IMR-90 (cell line): Measurements from ENCODE around the gene BRINP3. TPM values are rescaled to one million over a fixed set of nuclear protein-coding genes. Genes with fewer than 3 reads are reported as not detected.

ENCODE experiments used
- ATAC-seq: fragments of 200-7000 bp; cut with Tn5 transposase; 2 replicates; pipeline ENCODE4 v1.9.1; 2020; ENCODE audit warnings: low read depth, mild to moderate bottlenecking, moderate library complexity
- BruUV-seq: library from RNA; stranded (reverse); fragments of 400-500 nt; replicated peaks from 2 replicates; lab custom pipeline; 2021; lab: Mats Ljungman, UMichigan
- CTCF ChIA-PET: fragments of 300-600 bp; formaldehyde crosslinking; extraction: SDS; loops from one replicate; lab custom pipeline; 2021; ENCODE audit warnings: antibody characterized with exemption; lab: Yijun Ruan, JAX
- POLR2A ChIA-PET: fragments of 300-600 bp; sonication (Branson Sonifier 250); formaldehyde crosslinking; loops from one replicate; lab custom pipeline; 2022; ENCODE audit warnings: antibody characterized with exemption; ENCODE audit not compliant: unreplicated experiment; lab: Charles Lee
- DNase-seq: peaks from one replicate; pipeline ENCODE4 v3.0.0; 2013
- H2AFZ ChIP-seq: replicated peaks from 2 replicates; pipeline ENCODE3; 2013; ENCODE audit warnings: low read length, mild to moderate bottlenecking; ENCODE audit not compliant: poor library complexity
- H2AK5ac ChIP-seq: 2 replicates; pipeline ENCODE4 v1.6.1; 2013; ENCODE audit warnings: low read depth, low read length, inconsistent platforms
- H2AK9ac ChIP-seq: replicated peaks from 2 replicates; pipeline ENCODE3; 2013; ENCODE audit warnings: mild to moderate bottlenecking, low read depth, low read length, moderate library complexity; ENCODE audit not compliant: poor library complexity
- H2BK120ac ChIP-seq: 2 replicates; pipeline ENCODE4 v1.6.1; 2013; ENCODE audit warnings: low read depth, low read length, inconsistent platforms
- H2BK15ac ChIP-seq: 3 replicates; pipeline ENCODE4 v1.6.1; 2013; ENCODE audit warnings: low read depth, low read length, inconsistent platforms
- H2BK20ac ChIP-seq: 2 replicates; pipeline ENCODE4 v1.6.1; 2013; ENCODE audit warnings: low read depth, mild to moderate bottlenecking, inconsistent platforms, low read length, moderate library complexity
- H2BK5ac ChIP-seq: 2 replicates; pipeline ENCODE4 v1.6.1; 2013; ENCODE audit warnings: mild to moderate bottlenecking, low read depth, low read length, inconsistent platforms; ENCODE audit not compliant: poor library complexity, severe bottlenecking
- H3K14ac ChIP-seq: replicated peaks from 2 replicates; pipeline ENCODE4 v1.6.1; 2013; ENCODE audit warnings: low read depth, low read length, inconsistent platforms
- H3K18ac ChIP-seq: 2 replicates; pipeline ENCODE4 v1.6.1; 2013; ENCODE audit warnings: low read depth, low read length, control low read depth
- H3K23ac ChIP-seq: 2 replicates; pipeline ENCODE4 v1.6.1; 2013; ENCODE audit warnings: low read depth, low read length, inconsistent platforms
- H3K27ac ChIP-seq: 2 replicates; pipeline ENCODE4 v1.5.1; 2013; ENCODE audit warnings: mild to moderate bottlenecking, control low read depth, low read length; ENCODE audit not compliant: insufficient read depth
- H3K27me3 ChIP-seq: 2 replicates; pipeline ENCODE4 v1.6.1; 2013; ENCODE audit warnings: low read length; ENCODE audit not compliant: control insufficient read depth, insufficient read depth
- H3K36me3 ChIP-seq: 2 replicates; pipeline ENCODE4 v1.6.1; 2013; ENCODE audit warnings: low read length, mixed read lengths; ENCODE audit not compliant: control insufficient read depth, insufficient read depth
- H3K4ac ChIP-seq: 2 replicates; pipeline ENCODE4 v1.6.1; 2013; ENCODE audit warnings: low read depth, low read length, inconsistent platforms
- H3K4me1 ChIP-seq: 2 replicates; pipeline ENCODE4 v1.6.1; 2013; ENCODE audit warnings: low read length, mixed read lengths; ENCODE audit not compliant: control insufficient read depth, insufficient read depth
- H3K4me2 ChIP-seq: 2 replicates; pipeline ENCODE4 v1.6.1; 2013; ENCODE audit warnings: low read depth, mild to moderate bottlenecking, control low read depth, low read length, moderate library complexity
- H3K4me3 ChIP-seq: 2 replicates; pipeline ENCODE4 v1.5.1; 2013; ENCODE audit warnings: low read depth, mild to moderate bottlenecking, control low read depth, low read length, moderate library complexity; ENCODE audit not compliant: insufficient read depth
- H3K56ac ChIP-seq: 2 replicates; pipeline ENCODE4 v1.6.1; 2013; ENCODE audit warnings: low read length, inconsistent platforms; ENCODE audit not compliant: insufficient read depth; ENCODE audit errors: extremely low read depth
- H3K79me1 ChIP-seq, 2 experiments: 2 replicates each; pipeline ENCODE4 v1.6.1; 2013; ENCODE audit warnings: low read length in 2 of 2, inconsistent platforms in 1 of 2, low read depth in 1 of 2
- H3K9ac ChIP-seq: 2 replicates; pipeline ENCODE4 v1.6.1; 2013; ENCODE audit warnings: low read depth, low read length, control low read depth
- H3K9me1 ChIP-seq: 2 replicates; pipeline ENCODE4 v1.6.1; 2013; ENCODE audit warnings: low read length, inconsistent platforms; ENCODE audit not compliant: insufficient read depth
- H3K9me3 ChIP-seq: 2 replicates; pipeline ENCODE4 v1.6.1; 2013; ENCODE audit warnings: low read length; ENCODE audit not compliant: control insufficient read depth, insufficient read depth
- H4K20me1 ChIP-seq: 2 replicates; pipeline ENCODE4 v1.6.1; 2013; ENCODE audit warnings: low read length, inconsistent platforms; ENCODE audit not compliant: insufficient read depth
- H4K5ac ChIP-seq: 2 replicates; pipeline ENCODE4 v1.6.1; 2013; ENCODE audit warnings: mild to moderate bottlenecking, low read depth, low read length, control low read depth
- H4K8ac ChIP-seq, 2 experiments: 2 replicates each; pipeline ENCODE4 v1.6.1; 2013; ENCODE audit warnings: low read depth in 2 of 2, low read length in 2 of 2, control low read depth in 1 of 2, inconsistent platforms in 1 of 2
- H4K91ac ChIP-seq: 2 replicates; pipeline ENCODE4 v1.6.1; 2013; ENCODE audit warnings: low read depth, low read length, inconsistent platforms; ENCODE audit not compliant: insufficient read depth
- CEBPB ChIP-seq: IDR thresholded peaks from 2 replicates; pipeline ENCODE4 v1.6.1; 2012; ENCODE audit warnings: low read depth, low read length, improper control_type of control experiment
- RAD21 ChIP-seq: IDR thresholded peaks from 2 replicates; pipeline ENCODE4 v1.6.1; 2012; ENCODE audit warnings: low read length, improper control_type of control experiment
- RFX5 ChIP-seq: IDR thresholded peaks from 2 replicates; pipeline ENCODE4 v1.8.0; 2012; ENCODE audit warnings: low read depth, mild to moderate bottlenecking, low read length, moderate library complexity
- SMC3 ChIP-seq: fragments of 150-350 bp; IDR thresholded peaks from 2 replicates; pipeline ENCODE4 v1.6.1; 2016; ENCODE audit warnings: low read depth, mild to moderate bottlenecking, antibody characterized with exemption, low read length, moderate library complexity
- WGBS, 2 experiments: methylation state at CpG; one replicate each; pipeline versions ENCODE4 v1.1.5 to v1.1.7; 2013; ENCODE audit warnings: missing lambda C conversion rate in 2 of 2; ENCODE audit not compliant: insufficient read length in 1 of 2; ENCODE audit errors: extremely low coverage in 2 of 2; 5-methylcytosine and 5-hydroxymethylcytosine counted together
- dilution Hi-C: fragments of 300-500 bp; cut with HindIII; formaldehyde crosslinking; loops from one replicate; pipeline ENCODE4 v1.14.3; 2018; ENCODE audit warnings: low sequenced_read_pairs; ENCODE audit not compliant: unreplicated experiment
- in situ Hi-C: fragments of 300-500 bp; cut with MboI; formaldehyde crosslinking; loops from 3 replicates; pipeline ENCODE4 v1.14.3; 2019; ENCODE audit warnings: low sequenced_read_pairs, inconsistent platforms, mixed read lengths
- intact Hi-C: fragments of 100-400 bp; cut with micrococcal nuclease; formaldehyde crosslinking; loops from 2 replicates; pipeline ENCODE4 v1.10.0; 2022
- polyA plus RNA-seq, 3 experiments: library from polyadenylated mRNA; depleted of rRNA; stranded (reverse); fragments of >200 nt; gene quantifications; 2 replicates each; pipeline ENCODE4 v1.2.3, GENCODE V29; 2012; ENCODE audit warnings: low replicate concordance in 1 of 3
- total RNA-seq: library from RNA; depleted of rRNA; stranded (reverse); fragments of >200 nt; gene quantifications from 2 replicates; pipeline ENCODE4 v1.2.3, GENCODE V29; 2012
- TF ChIP-seq, protein P1 (sequence below): conservative IDR thresholded peaks from 2 replicates; pipeline ENCODE4 v1.5.1; 2012; ENCODE audit warnings: mild to moderate bottlenecking, low read depth, low read length, improper control_type of control experiment

BRINP3 gene
- total and polyA plus RNA-seq, 2 of the 4 experiments (the other 2 are of a cell fraction), result 0.15 to 0.36 TPM

DNA sequence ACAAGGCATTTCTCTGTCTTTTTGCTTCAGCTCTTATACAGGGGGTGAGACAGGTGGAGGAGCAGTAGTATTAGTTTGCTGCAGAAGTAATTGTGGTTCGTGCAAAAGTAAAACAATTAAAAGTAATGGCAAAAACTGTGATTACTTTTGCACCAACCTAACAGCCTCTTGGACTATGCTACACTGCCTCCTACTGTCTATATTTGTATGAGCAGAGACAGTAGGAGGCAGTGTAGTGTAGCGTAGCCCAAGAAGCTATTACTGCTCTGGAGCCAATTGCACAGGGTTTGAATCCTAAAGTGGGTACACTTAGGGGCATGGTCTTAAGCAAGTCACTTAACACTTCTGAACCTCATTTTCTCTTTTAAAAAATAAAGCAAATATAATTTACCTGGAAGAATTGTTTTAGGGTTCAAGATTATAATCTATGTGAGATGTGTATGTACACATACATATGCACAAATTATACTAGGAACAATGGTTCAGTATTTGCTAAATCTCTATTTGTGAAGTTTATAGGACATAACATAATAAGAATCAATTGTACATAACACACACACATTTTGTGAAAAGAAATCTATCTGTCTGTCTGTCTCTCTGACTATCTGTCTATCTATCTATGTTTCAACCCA, 103.8 kb downstream of the BRINP3 start:
- no peaks in the 10 kb centered on the region for H3K4me1 ChIP-seq
- H3K4me2 ChIP-seq, result no peak overlapping the region
- H3K27me3 ChIP-seq, result no peaks in the 10 kb centered on the region
- dilution Hi-C loops (no loop called here), in situ Hi-C loops (no loop called here), intact Hi-C loops (loop anchor here (5.0 to 10.0 kb wide), 2 partner anchors 669 to 947 kb away; no protein-coding TSS in a partner anchor)
- H2BK20ac ChIP-seq, result no peak overlapping the region
- TF ChIP-seq CEBPB (no peak), RAD21 (peak; percentile 78), RFX5 (no peak), SMC3 (peak; percentile 56)
- TF ChIP-seq, protein P1, sequence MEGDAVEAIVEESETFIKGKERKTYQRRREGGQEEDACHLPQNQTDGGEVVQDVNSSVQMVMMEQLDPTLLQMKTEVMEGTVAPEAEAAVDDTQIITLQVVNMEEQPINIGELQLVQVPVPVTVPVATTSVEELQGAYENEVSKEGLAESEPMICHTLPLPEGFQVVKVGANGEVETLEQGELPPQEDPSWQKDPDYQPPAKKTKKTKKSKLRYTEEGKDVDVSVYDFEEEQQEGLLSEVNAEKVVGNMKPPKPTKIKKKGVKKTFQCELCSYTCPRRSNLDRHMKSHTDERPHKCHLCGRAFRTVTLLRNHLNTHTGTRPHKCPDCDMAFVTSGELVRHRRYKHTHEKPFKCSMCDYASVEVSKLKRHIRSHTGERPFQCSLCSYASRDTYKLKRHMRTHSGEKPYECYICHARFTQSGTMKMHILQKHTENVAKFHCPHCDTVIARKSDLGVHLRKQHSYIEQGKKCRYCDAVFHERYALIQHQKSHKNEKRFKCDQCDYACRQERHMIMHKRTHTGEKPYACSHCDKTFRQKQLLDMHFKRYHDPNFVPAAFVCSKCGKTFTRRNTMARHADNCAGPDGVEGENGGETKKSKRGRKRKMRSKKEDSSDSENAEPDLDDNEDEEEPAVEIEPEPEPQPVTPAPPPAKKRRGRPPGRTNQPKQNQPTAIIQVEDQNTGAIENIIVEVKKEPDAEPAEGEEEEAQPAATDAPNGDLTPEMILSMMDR, result peak; percentile 78
- no peaks in the 10 kb centered on the region for H3K36me3 ChIP-seq
- H3K4ac ChIP-seq, result no peak overlapping the region
- H3K18ac ChIP-seq, result no peak overlapping the region
- H2AK9ac ChIP-seq, result no peak overlapping the region
- no peak overlapping the region for H2BK5ac ChIP-seq
- H3K79me1 ChIP-seq, result no peaks in the 10 kb centered on the region
- H3K14ac ChIP-seq, result no peak overlapping the region
- H4K20me1 ChIP-seq, result no peaks in the 10 kb centered on the region
- ChIA-PET CTCF (interaction anchor here (0.7 to 1.0 kb wide), 2 partner anchors 300 to 942 kb away, joined by 3 read pairs; no protein-coding TSS in a partner anchor), POLR2A (no interaction called here)
- WGBS, 2 experiments, result no CpG with 5 or more reads among the region's 2 CpGs
- H3K9me1 ChIP-seq, result no peaks in the 10 kb centered on the region
- H2AK5ac ChIP-seq, result no peak overlapping the region
- H2BK15ac ChIP-seq, result no peak overlapping the region
- H3K23ac ChIP-seq, result no peak overlapping the region
- no peak overlapping the region for H2BK120ac ChIP-seq
- H3K9me3 ChIP-seq, result no peaks in the 10 kb centered on the region
- ATAC-seq (peak; percentile 81), DNase-seq (peak; percentile 38)
- H4K5ac ChIP-seq, result no peak overlapping the region
- no peak overlapping the region for H3K9ac ChIP-seq
- H3K27ac ChIP-seq, result no peak overlapping the region
- H3K56ac ChIP-seq, result no peak overlapping the region
- BruUV-seq, result no TSS peak
- no peak overlapping the region for H4K8ac ChIP-seq
- no peak overlapping the region for H3K4me3 ChIP-seq
- H2AFZ ChIP-seq, result no peak overlapping the region
- no peak overlapping the region for H4K91ac ChIP-seq
